H9 (cell line): Measurements from ENCODE around the gene NSF. TPM values are rescaled to one million over a fixed set of nuclear protein-coding genes. Genes with fewer than 3 reads are reported as not detected.

Experiments
- DNase-seq: peaks from one replicate; pipeline ENCODE4 v3.0.0-alpha.2; 2017
- H2AFZ ChIP-seq: one replicate; pipeline ENCODE4 v1.6.1; 2013; ENCODE audit warnings: mild to moderate bottlenecking, low read length, control low read depth, moderate library complexity
- H2AK5ac ChIP-seq: 2 replicates; pipeline ENCODE4 v1.6.1; 2013; ENCODE audit warnings: low read length, control low read depth, mixed read lengths; ENCODE audit not compliant: insufficient read length
- H2BK120ac ChIP-seq: one replicate; pipeline ENCODE4 v1.6.1; 2013; ENCODE audit warnings: low read depth, mild to moderate bottlenecking, low read length, control low read depth, inconsistent platforms; ENCODE audit not compliant: poor library complexity, severe bottlenecking
- H2BK12ac ChIP-seq: 2 replicates; pipeline ENCODE4 v1.6.1; 2013; ENCODE audit warnings: low read length, control low read depth, mixed read lengths, low read depth; ENCODE audit not compliant: insufficient read length
- H2BK15ac ChIP-seq: 2 replicates; pipeline ENCODE4 v1.6.1; 2013; ENCODE audit warnings: low read depth, low read length, control low read depth
- H2BK20ac ChIP-seq: one replicate; pipeline ENCODE4 v1.6.1; 2013; ENCODE audit warnings: low read depth, mild to moderate bottlenecking, low read length, control low read depth, inconsistent platforms; ENCODE audit not compliant: poor library complexity, severe bottlenecking
- H2BK5ac ChIP-seq: 2 replicates; pipeline ENCODE4 v1.6.1; 2013; ENCODE audit warnings: low read length, control low read depth, mixed read lengths; ENCODE audit not compliant: insufficient read length
- H3K14ac ChIP-seq: 2 replicates; pipeline ENCODE4 v1.6.1; 2013; ENCODE audit warnings: low read length, control low read depth; ENCODE audit not compliant: insufficient read depth
- H3K18ac ChIP-seq: 2 replicates; pipeline ENCODE4 v1.6.1; 2013; ENCODE audit warnings: low read depth, mild to moderate bottlenecking, mixed read lengths, low read length, control low read depth; ENCODE audit not compliant: insufficient read length
- H3K23ac ChIP-seq: 2 replicates; pipeline ENCODE4 v1.6.1; 2013; ENCODE audit warnings: low read length, control low read depth, mixed read lengths, low read depth; ENCODE audit not compliant: insufficient read length
- H3K23me2 ChIP-seq: 2 replicates; pipeline ENCODE4 v1.6.1; 2013; ENCODE audit warnings: low read depth, mild to moderate bottlenecking, mixed read lengths, low read length, control low read depth; ENCODE audit not compliant: insufficient read length, poor library complexity, severe bottlenecking
- H3K27ac ChIP-seq: 2 replicates; pipeline ENCODE4 v1.5.1; 2013; ENCODE audit warnings: low read length, control low read depth, mixed read lengths, low read depth; ENCODE audit not compliant: insufficient read length
- H3K27me3 ChIP-seq: 2 replicates; pipeline ENCODE4 v1.6.1; 2013; ENCODE audit warnings: low read length, control low read depth, inconsistent platforms; ENCODE audit not compliant: insufficient read depth
- H3K4ac ChIP-seq: 2 replicates; pipeline ENCODE4 v1.6.1; 2013; ENCODE audit warnings: low read depth, mild to moderate bottlenecking, control low read depth, inconsistent platforms, low read length, moderate library complexity
- H3K4me1 ChIP-seq: 2 replicates; pipeline ENCODE4 v1.6.1; 2013; ENCODE audit warnings: low read length, control low read depth, inconsistent platforms; ENCODE audit not compliant: insufficient read depth
- H3K4me2 ChIP-seq: 2 replicates; pipeline ENCODE4 v1.6.1; 2013; ENCODE audit warnings: low read length, control low read depth, mixed read lengths; ENCODE audit not compliant: insufficient read length, insufficient read depth
- H3K56ac ChIP-seq: 2 replicates; pipeline ENCODE4 v1.6.1; 2013; ENCODE audit warnings: low read depth, mild to moderate bottlenecking, mixed read lengths, low read length, control low read depth; ENCODE audit not compliant: insufficient read length
- H3K79me1 ChIP-seq: 2 replicates; pipeline ENCODE4 v1.6.1; 2013; ENCODE audit warnings: low read depth, mild to moderate bottlenecking, moderate library complexity, low read length, control low read depth, inconsistent platforms; ENCODE audit not compliant: insufficient read depth, poor library complexity, severe bottlenecking
- H3K79me2 ChIP-seq: 2 replicates; pipeline ENCODE4 v1.6.1; 2013; ENCODE audit warnings: low read length, control low read depth, inconsistent platforms; ENCODE audit not compliant: insufficient read depth
- H3K9ac ChIP-seq: 2 replicates; pipeline ENCODE4 v1.6.1; 2013; ENCODE audit warnings: low read length, control low read depth, mixed read lengths; ENCODE audit not compliant: insufficient read length; ENCODE audit errors: extremely low read depth
- H3K9me3 ChIP-seq: one replicate; pipeline ENCODE4 v1.6.1; 2013; ENCODE audit warnings: low read depth, low read length, inconsistent platforms; ENCODE audit not compliant: control insufficient read depth
- H3T11ph ChIP-seq: one replicate; pipeline ENCODE4 v1.6.1; 2013; ENCODE audit warnings: mild to moderate bottlenecking, low read length, control low read depth, inconsistent platforms
- H4K20me1 ChIP-seq: one replicate; pipeline ENCODE4 v1.6.1; 2013; ENCODE audit not compliant: control insufficient read depth, insufficient read length, insufficient read depth
- H4K5ac ChIP-seq: 2 replicates; pipeline ENCODE4 v1.6.1; 2013; ENCODE audit warnings: low read depth, mild to moderate bottlenecking, mixed read lengths, low read length, control low read depth; ENCODE audit not compliant: insufficient read length
- H4K8ac ChIP-seq: replicated peaks from 2 replicates; pipeline ENCODE4 v1.6.1; 2013; ENCODE audit warnings: low read length, control low read depth, mixed read lengths, low read depth; ENCODE audit not compliant: insufficient read length
- H4K91ac ChIP-seq: 2 replicates; pipeline ENCODE4 v1.6.1; 2013; ENCODE audit warnings: low read depth, mild to moderate bottlenecking, moderate library complexity, mixed read lengths, low read length, control low read depth; ENCODE audit not compliant: insufficient read length
- H3K27ac Mint-ChIP-seq, 3 experiments: 2 replicates in 2 of 3; 3 replicates in 1 of 3; pipeline ENCODE4 v1.8.0; 2020 to 2021; ENCODE audit warnings: mixed read lengths in 3 of 3, mild to moderate bottlenecking in 1 of 3, moderate library complexity in 1 of 3
- H3K27me3 Mint-ChIP-seq: 2 replicates; pipeline ENCODE4 v1.8.0; 2021; ENCODE audit warnings: low read depth, mild to moderate bottlenecking, moderate library complexity, mixed read lengths
- H3K36me3 Mint-ChIP-seq, 3 experiments: 2 replicates in 2 of 3; 3 replicates in 1 of 3; pipeline ENCODE4 v1.8.0; 2020 to 2021; ENCODE audit warnings: low read depth in 3 of 3, mixed read lengths in 3 of 3; ENCODE audit not compliant: insufficient read depth in 1 of 3
- H3K4me1 Mint-ChIP-seq, 2 experiments: 2 replicates each; pipeline ENCODE4 v1.8.0; 2020; ENCODE audit warnings: mixed read lengths in 2 of 2
- H3K4me3 Mint-ChIP-seq, 2 experiments: 2 replicates in 1 of 2; 3 replicates in 1 of 2; pipeline ENCODE4 v1.8.0; 2020 to 2021; ENCODE audit warnings: mild to moderate bottlenecking in 2 of 2, mixed read lengths in 2 of 2, moderate library complexity in 1 of 2
- H3K9me3 Mint-ChIP-seq, 2 experiments: 2 replicates in 1 of 2; 3 replicates in 1 of 2; pipeline ENCODE4 v1.8.0; 2020; ENCODE audit warnings: mild to moderate bottlenecking in 2 of 2, mixed read lengths in 2 of 2, moderate library complexity in 1 of 2
- total RNA-seq: library from RNA; stranded (reverse); gene quantifications from 2 replicates; pipeline ENCODE4 v1.2.1, GENCODE V29; 2021
- TF ChIP-seq, protein P1 (sequence below): fragments of 200-600 bp; sonication (generic); conservative IDR thresholded peaks from 3 replicates; pipeline ENCODE4 v1.8.0; 2021; ENCODE audit warnings: antibody characterized with exemption, mild to moderate bottlenecking

The NSF gene
- total RNA-seq, 1 experiment from 2014 or later = 36.4 TPM

DNA sequence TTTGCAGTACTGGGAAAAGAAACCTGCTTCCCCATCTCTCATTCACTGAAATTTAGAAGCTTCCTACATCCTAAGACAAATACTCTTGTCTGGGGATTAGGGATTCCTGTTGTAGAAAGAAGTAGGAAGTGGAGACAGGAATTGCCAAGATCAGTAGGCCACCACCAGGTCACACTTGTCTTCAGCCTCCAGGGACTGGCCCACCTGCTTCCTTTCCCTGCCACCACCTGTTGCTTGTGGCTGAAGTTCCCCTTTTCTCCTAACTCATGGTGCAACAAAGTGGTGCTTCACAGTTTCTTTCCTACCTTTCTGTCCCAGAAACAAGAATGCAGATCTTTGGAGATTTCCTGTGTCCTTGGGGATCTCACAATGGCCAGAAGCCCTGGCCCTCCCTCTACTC lies 145.6 kb downstream of the NSF start:
- no peak overlapping the region for H2BK120ac ChIP-seq
- no peak overlapping the region for H3T11ph ChIP-seq
- H3K9ac ChIP-seq = no peak overlapping the region
- TF ChIP-seq, protein P1, sequence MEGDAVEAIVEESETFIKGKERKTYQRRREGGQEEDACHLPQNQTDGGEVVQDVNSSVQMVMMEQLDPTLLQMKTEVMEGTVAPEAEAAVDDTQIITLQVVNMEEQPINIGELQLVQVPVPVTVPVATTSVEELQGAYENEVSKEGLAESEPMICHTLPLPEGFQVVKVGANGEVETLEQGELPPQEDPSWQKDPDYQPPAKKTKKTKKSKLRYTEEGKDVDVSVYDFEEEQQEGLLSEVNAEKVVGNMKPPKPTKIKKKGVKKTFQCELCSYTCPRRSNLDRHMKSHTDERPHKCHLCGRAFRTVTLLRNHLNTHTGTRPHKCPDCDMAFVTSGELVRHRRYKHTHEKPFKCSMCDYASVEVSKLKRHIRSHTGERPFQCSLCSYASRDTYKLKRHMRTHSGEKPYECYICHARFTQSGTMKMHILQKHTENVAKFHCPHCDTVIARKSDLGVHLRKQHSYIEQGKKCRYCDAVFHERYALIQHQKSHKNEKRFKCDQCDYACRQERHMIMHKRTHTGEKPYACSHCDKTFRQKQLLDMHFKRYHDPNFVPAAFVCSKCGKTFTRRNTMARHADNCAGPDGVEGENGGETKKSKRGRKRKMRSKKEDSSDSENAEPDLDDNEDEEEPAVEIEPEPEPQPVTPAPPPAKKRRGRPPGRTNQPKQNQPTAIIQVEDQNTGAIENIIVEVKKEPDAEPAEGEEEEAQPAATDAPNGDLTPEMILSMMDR = no peak
- H3K36me3 Mint-ChIP-seq = peaks cover 0 to 2% (median 0%) of the 10 kb centered on the region in 3 experiments; a peak in 2 of 7 replicates
- H2BK5ac ChIP-seq = no peak overlapping the region
- no peak overlapping the region for H3K4ac ChIP-seq
- H3K27me3 ChIP-seq = no peaks in the 10 kb centered on the region
- H3K27ac Mint-ChIP-seq = no peak overlapping the region
- H3K9me3 ChIP-seq = no peaks in the 10 kb centered on the region
- no peaks in the 10 kb centered on the region for H3K4me1 ChIP-seq
- no peaks in the 10 kb centered on the region for H3K79me2 ChIP-seq
- H3K27ac ChIP-seq = no peak overlapping the region
- H2AK5ac ChIP-seq = no peak overlapping the region
- no peaks in the 10 kb centered on the region for H3K23me2 ChIP-seq
- H3K14ac ChIP-seq = no peak overlapping the region
- no peak overlapping the region for H2BK15ac ChIP-seq
- no peaks in the 10 kb centered on the region; the same call in 1 of the 2 replicates for H3K27me3 Mint-ChIP-seq
- no peak overlapping the region for H4K91ac ChIP-seq
- no peak for DNase-seq
- no peak overlapping the region for H4K8ac ChIP-seq
- no peak overlapping the region for H2BK12ac ChIP-seq
- H3K9me3 Mint-ChIP-seq = no peaks in the 10 kb centered on the region
- no peak overlapping the region for H3K4me2 ChIP-seq
- no peaks in the 10 kb centered on the region for H3K79me1 ChIP-seq
- H3K18ac ChIP-seq = no peak overlapping the region
- H3K23ac ChIP-seq = no peak overlapping the region
- H4K20me1 ChIP-seq = no peaks in the 10 kb centered on the region
- peaks cover 32% of the 10 kb centered on the region in 2 experiments for H3K4me1 Mint-ChIP-seq
- H2AFZ ChIP-seq = no peak overlapping the region
- no peak overlapping the region for H3K4me3 Mint-ChIP-seq
- H4K5ac ChIP-seq = no peak overlapping the region
- no peak overlapping the region for H3K56ac ChIP-seq
- H2BK20ac ChIP-seq = no peak overlapping the region
